ENCODE measurements around the gene BANF1.
A peak's percentile ranks its signal among the peaks of the same experiment; 100 is the strongest.

Gene BANF1

GRCh38 chr11:66020212-66020611 is 17.9 kb downstream of the BANF1 start:
- no peaks in the 10 kb centered on the region for H3K36me3 ChIP-seq (ENCODE audit: control insufficient read depth in 2 of 2, insufficient read depth in 1 of 2, low read length in 2 of 2)
- H3K9me3 ChIP-seq (ENCODE audit: control insufficient read depth, insufficient read depth, low read depth, low read length), result no peaks in the 10 kb centered on the region
- CTCF ChIA-PET, result interaction anchor here (0.6 kb wide), 1 partner anchor 19 kb away, joined by 4 read pairs; no protein-coding TSS in a partner anchor
- H3K4me1 ChIP-seq (ENCODE audit: control insufficient read depth, insufficient read depth, low read length), result no peaks in the 10 kb centered on the region
- H3K27ac ChIP-seq (ENCODE audit: extremely low read depth, low read depth, low read length), result no peak overlapping the region
- no peak for TF ChIP-seq ZBTB10 (tag by site-specific recombination; IDR thresholded peaks at IDR 0.05)
- no peak for TF ChIP-seq ZNF280C (tag by site-specific recombination; IDR thresholded peaks at IDR 0.05)
- TF ChIP-seq, protein P1, sequence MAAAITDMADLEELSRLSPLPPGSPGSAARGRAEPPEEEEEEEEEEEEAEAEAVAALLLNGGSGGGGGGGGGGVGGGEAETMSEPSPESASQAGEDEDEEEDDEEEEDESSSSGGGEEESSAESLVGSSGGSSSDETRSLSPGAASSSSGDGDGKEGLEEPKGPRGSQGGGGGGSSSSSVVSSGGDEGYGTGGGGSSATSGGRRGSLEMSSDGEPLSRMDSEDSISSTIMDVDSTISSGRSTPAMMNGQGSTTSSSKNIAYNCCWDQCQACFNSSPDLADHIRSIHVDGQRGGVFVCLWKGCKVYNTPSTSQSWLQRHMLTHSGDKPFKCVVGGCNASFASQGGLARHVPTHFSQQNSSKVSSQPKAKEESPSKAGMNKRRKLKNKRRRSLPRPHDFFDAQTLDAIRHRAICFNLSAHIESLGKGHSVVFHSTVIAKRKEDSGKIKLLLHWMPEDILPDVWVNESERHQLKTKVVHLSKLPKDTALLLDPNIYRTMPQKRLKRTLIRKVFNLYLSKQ (tag by site-specific recombination; IDR thresholded peaks at IDR 0.05; ENCODE audit: borderline replicate concordance), result no peak
- no peak for TF ChIP-seq ZNF473 (tag by site-specific recombination; IDR thresholded peaks at IDR 0.05)
- TF ChIP-seq ZNF214 (tag by site-specific recombination; IDR thresholded peaks at IDR 0.05; ENCODE audit: borderline replicate concordance), result no peak
- TF ChIP-seq EGR2 (tag by site-specific recombination; IDR thresholded peaks at IDR 0.05; ENCODE audit: low read depth), result no peak
- no peak for TF ChIP-seq ZNF114 (tag by site-specific recombination; IDR thresholded peaks at IDR 0.05)
- no peak for TF ChIP-seq INSM2 (tag by site-specific recombination; IDR thresholded peaks at IDR 0.05)
- TF ChIP-seq MZF1 (tag by site-specific recombination; IDR thresholded peaks at IDR 0.05; ENCODE audit: borderline replicate concordance), result no peak
- no peak for TF ChIP-seq ZNF311 (tag by site-specific recombination; IDR thresholded peaks at IDR 0.05; ENCODE audit: borderline replicate concordance)
- TF ChIP-seq ZNF302 (tag by site-specific recombination; IDR thresholded peaks at IDR 0.05; ENCODE audit: low read depth), result no peak
- TF ChIP-seq ZNF211 (tag by site-specific recombination; IDR thresholded peaks at IDR 0.05; ENCODE audit: low read depth), result no peak
- no peak for TF ChIP-seq ZNF174 (tag by site-specific recombination; IDR thresholded peaks at IDR 0.05)
- no peak for TF ChIP-seq GLIS1 (tag by site-specific recombination; IDR thresholded peaks at IDR 0.05)
- no peak for TF ChIP-seq ZNF184 (tag by site-specific recombination; IDR thresholded peaks at IDR 0.05)
- POLR2A ChIA-PET, result interaction anchor here (0.6 kb wide), 1 partner anchor 11 kb away, joined by 4 read pairs; no protein-coding TSS in a partner anchor
- no peak overlapping the region for H3K4me3 ChIP-seq (ENCODE audit: low read depth, low read length)

DNA sequence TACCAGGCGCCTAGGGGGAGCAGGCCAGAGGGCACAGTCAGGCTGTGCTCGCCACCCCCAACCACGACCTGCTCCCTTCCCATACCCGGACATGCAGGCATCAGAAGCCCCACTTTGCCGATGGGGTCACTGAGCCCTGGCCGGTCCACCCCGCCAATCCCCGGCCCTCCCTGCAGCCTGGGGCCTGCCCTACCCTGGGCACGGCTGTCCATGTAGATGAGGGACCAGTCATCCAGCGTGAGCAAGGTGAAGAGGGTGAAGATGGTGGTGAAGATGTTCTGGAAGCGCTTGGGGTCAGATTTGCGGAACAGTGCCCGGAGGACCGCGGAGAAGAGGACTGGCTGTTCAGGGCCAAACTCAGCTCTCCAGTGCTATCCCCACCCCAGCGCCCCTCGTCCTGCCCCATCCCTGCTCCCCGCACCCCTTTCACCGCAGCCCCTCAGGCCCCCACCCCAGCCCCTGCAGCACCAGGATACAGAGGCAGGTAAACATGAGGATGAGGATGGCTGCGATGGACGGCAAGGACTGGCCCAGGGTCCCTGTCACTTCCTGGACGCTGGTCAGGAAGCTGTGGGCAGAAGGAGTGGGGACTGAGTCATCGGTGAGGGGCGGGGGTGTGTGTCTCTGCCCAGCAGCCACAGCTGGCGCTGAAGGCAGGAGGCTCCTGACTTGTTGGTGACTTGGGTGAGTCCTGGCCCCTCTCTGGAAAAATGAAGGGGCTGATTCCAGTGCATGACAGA is 18.5 kb downstream of the BANF1 start:
- ChIA-PET CTCF (interaction anchor here (0.6 kb wide), 1 partner anchor 20 kb away, joined by 4 read pairs; no protein-coding TSS in a partner anchor), POLR2A (no interaction called here)
- Histone ChIP-seq H3K9me3 (ENCODE audit: control insufficient read depth, insufficient read depth, low read depth, low read length) (no peaks in the 10 kb centered on the region), H3K36me3 (ENCODE audit: control insufficient read depth in 2 of 2, insufficient read depth in 1 of 2, low read length in 2 of 2) (no peaks in the 10 kb centered on the region), H3K4me3 (ENCODE audit: low read depth, low read length) (no peak overlapping the region), H3K27ac (ENCODE audit: extremely low read depth, low read depth, low read length) (no peak overlapping the region), H3K4me1 (ENCODE audit: control insufficient read depth, insufficient read depth, low read length) (no peaks in the 10 kb centered on the region)
- TF ChIP-seq TCF7L2 (IDR thresholded peaks at IDR 0.05; ENCODE audit: borderline replicate concordance, low read depth, low read length) (no peak), EGR2 (tag by site-specific recombination; IDR thresholded peaks at IDR 0.05; ENCODE audit: low read depth) (peak; percentile 41; the same call in 1 of the 2 replicates), ZNF624 (tag by site-specific recombination; IDR thresholded peaks at IDR 0.05) (no peak), SALL2 (tag by site-specific recombination; IDR thresholded peaks at IDR 0.05; ENCODE audit: borderline replicate concordance) (no peak), ZFHX2 (tag by site-specific recombination; conservative IDR thresholded peaks at IDR 0.05) (peak; percentile 68), PRDM10 (tag by site-specific recombination; IDR thresholded peaks at IDR 0.05) (peak; percentile 67)

Measured in HEK293 (cell line).